Endodermal cell (in vitro differentiated cells): ENCODE results near the gene MACROD1. TPM values are rescaled to one million over a fixed set of nuclear protein-coding genes. Genes with fewer than 3 reads are reported as not detected.

Source experiments
- DNase-seq: peaks from one replicate; pipeline ENCODE4 v3.0.0-alpha.2; 2017
- H3K27ac ChIP-seq: 2 replicates; pipeline ENCODE4 v1.5.1; 2013; ENCODE audit warnings: mild to moderate bottlenecking, low read depth, low read length, moderate library complexity
- H3K27me3 ChIP-seq: 2 replicates; pipeline ENCODE4 v1.6.1; 2013; ENCODE audit warnings: mild to moderate bottlenecking, low read length, moderate library complexity; ENCODE audit not compliant: insufficient read depth, control insufficient read depth, poor library complexity, severe bottlenecking
- H3K36me3 ChIP-seq: 2 replicates; pipeline ENCODE4 v1.7.0; 2013; ENCODE audit warnings: mild to moderate bottlenecking, low read length, moderate library complexity; ENCODE audit not compliant: control insufficient read depth, insufficient read depth
- H3K4me1 ChIP-seq: one replicate; pipeline ENCODE4 v1.7.0; 2013; ENCODE audit warnings: low read length; ENCODE audit not compliant: control insufficient read depth, insufficient read depth
- H3K4me3 ChIP-seq: 2 replicates; pipeline ENCODE4 v1.5.1; 2013; ENCODE audit warnings: mild to moderate bottlenecking, low read length, moderate library complexity
- H3K9ac ChIP-seq: 2 replicates; pipeline ENCODE4 v1.6.1; 2013; ENCODE audit warnings: mild to moderate bottlenecking, low read length, moderate library complexity; ENCODE audit not compliant: poor library complexity, severe bottlenecking; ENCODE audit errors: extremely low read depth
- H3K9me3 ChIP-seq: 2 replicates; pipeline ENCODE4 v1.6.1; 2013; ENCODE audit warnings: mild to moderate bottlenecking, low read length, moderate library complexity; ENCODE audit not compliant: control insufficient read depth
- H3K27ac Mint-ChIP-seq: 2 replicates; pipeline ENCODE4 v1.8.0; 2020; ENCODE audit warnings: mixed read lengths
- H3K27me3 Mint-ChIP-seq: 2 replicates; pipeline ENCODE4 v1.8.0; 2021; ENCODE audit warnings: mild to moderate bottlenecking, mixed read lengths; ENCODE audit not compliant: insufficient read depth
- H3K36me3 Mint-ChIP-seq: 2 replicates; pipeline ENCODE4 v1.8.0; 2020; ENCODE audit warnings: low read depth, mixed read lengths
- H3K4me1 Mint-ChIP-seq: 2 replicates; pipeline ENCODE4 v1.8.0; 2020; ENCODE audit warnings: mixed read lengths
- H3K4me3 Mint-ChIP-seq: 2 replicates; pipeline ENCODE4 v1.8.0; 2020; ENCODE audit warnings: mild to moderate bottlenecking, moderate library complexity, mixed read lengths
- H3K9me3 Mint-ChIP-seq: 2 replicates; pipeline ENCODE4 v1.8.0; 2020; ENCODE audit warnings: mild to moderate bottlenecking, mixed read lengths
- WGBS, 2 experiments: methylation state at CpG; one replicate each; pipeline versions ENCODE4 v1.1.5 to v1.1.7; 2013; ENCODE audit warnings: missing lambda C conversion rate in 2 of 2, mixed read lengths in 1 of 2; ENCODE audit not compliant: insufficient coverage in 1 of 2, insufficient read length in 1 of 2; 5-methylcytosine and 5-hydroxymethylcytosine counted together
- total RNA-seq, 2 donors: library from RNA; stranded (reverse); fragmentation: NEBNext Ultra II Directional in 1 of 2; extraction: Animal tissue kit (Norgen Biotek cat#: 25700) in 1 of 2; gene quantifications; 2 replicates in 1 of 2; 3 replicates in 1 of 2; pipeline ENCODE4 v1.2.1, GENCODE V29; 2021
- TF ChIP-seq, protein P1 (sequence below): fragments of 200-600 bp; sonication (generic); conservative IDR thresholded peaks from 2 replicates; pipeline ENCODE4 v1.5.0; 2021; ENCODE audit warnings: antibody characterized with exemption, mild to moderate bottlenecking

The MACROD1 gene
- total RNA-seq, 2 donors from 2014 or later, result 23.0 to 41.9 TPM

DNA sequence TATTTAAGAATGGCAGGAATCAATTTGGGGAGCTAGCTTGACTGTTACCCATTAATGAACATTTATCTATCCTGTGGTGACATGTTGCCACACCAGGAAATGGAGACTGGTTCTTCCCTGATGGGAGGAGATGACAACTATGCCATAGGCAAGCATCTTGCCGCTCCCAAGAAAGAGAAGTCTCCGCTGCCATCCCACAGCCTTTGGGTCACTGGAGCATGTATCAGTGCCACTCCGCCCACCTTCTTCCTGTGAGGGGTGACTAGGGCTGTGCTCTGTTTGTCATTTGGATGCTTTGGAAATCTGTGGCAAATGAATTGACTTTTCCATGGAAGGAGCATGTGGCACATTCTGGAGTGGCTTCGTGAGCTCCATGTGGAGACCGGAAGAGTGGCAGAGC, 26.5 kb upstream of the MACROD1 start:
- peak overlapping the region; percentile 39 for H3K27ac Mint-ChIP-seq
- 95 to 97% methylated on average over 4 to 5 of the region's 5 CpGs for WGBS, 2 experiments

DNA sequence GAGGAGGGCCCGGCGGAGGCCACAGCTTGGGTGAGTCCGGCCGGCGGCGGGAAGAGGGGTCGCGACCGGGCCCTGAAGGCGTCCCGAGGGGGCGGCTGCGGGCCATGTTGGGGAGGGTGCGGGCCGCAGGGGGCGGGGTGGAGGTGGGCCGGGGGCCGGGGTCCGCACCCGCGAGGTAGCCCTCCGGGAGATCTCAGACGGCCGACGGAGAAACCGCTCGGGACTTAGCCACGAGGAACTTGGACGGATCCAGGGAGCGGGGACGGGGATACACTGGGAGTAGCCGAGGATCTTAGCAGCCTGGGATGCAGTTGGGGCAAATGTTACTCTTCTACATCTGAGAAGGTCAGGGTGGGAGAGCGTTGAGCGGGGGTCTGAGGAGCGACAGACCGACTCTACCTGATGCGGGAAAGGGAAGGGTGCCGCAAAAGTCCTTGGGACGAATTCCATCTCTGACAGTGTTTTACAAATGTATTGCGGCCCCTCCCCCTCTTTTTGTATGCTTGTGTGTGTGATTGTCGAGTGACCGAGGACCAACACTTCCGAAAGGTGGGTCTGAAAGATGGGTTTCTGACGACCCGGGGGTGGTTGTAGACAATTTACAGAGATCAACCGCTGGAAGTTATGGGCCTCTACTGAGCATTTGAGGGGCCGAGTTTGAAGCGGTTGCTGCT, 20.7 kb upstream of the MACROD1 start:
- H3K4me1 Mint-ChIP-seq, result peaks cover 6% of the 10 kb centered on the region
- peaks cover 19% of the 10 kb centered on the region for H3K36me3 Mint-ChIP-seq
- Histone ChIP-seq H3K4me3 (no peak overlapping the region), H3K4me1 (peaks cover 4% of the 10 kb centered on the region), H3K9ac (no peak overlapping the region), H3K36me3 (peaks cover 25% of the 10 kb centered on the region), H3K9me3 (no peaks in the 10 kb centered on the region), H3K27ac (peak overlapping the region; percentile 89), H3K27me3 (no peaks in the 10 kb centered on the region)
- H3K4me3 Mint-ChIP-seq, result no peak overlapping the region
- WGBS, 2 experiments, result 2 to 3% methylated on average over 22 to 48 of the region's 48 CpGs
- no peak for DNase-seq
- H3K27ac Mint-ChIP-seq, result no peak overlapping the region
- TF ChIP-seq, protein P1, sequence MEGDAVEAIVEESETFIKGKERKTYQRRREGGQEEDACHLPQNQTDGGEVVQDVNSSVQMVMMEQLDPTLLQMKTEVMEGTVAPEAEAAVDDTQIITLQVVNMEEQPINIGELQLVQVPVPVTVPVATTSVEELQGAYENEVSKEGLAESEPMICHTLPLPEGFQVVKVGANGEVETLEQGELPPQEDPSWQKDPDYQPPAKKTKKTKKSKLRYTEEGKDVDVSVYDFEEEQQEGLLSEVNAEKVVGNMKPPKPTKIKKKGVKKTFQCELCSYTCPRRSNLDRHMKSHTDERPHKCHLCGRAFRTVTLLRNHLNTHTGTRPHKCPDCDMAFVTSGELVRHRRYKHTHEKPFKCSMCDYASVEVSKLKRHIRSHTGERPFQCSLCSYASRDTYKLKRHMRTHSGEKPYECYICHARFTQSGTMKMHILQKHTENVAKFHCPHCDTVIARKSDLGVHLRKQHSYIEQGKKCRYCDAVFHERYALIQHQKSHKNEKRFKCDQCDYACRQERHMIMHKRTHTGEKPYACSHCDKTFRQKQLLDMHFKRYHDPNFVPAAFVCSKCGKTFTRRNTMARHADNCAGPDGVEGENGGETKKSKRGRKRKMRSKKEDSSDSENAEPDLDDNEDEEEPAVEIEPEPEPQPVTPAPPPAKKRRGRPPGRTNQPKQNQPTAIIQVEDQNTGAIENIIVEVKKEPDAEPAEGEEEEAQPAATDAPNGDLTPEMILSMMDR, result no peak
- no peaks in the 10 kb centered on the region for H3K9me3 Mint-ChIP-seq
- H3K27me3 Mint-ChIP-seq, result no peaks in the 10 kb centered on the region

More for the DNA sequence above, 26.5 kb upstream of the MACROD1 start:
- Histone ChIP-seq H3K27ac (no peak overlapping the region), H3K4me3 (no peak overlapping the region), H3K9me3 (no peaks in the 10 kb centered on the region), H3K27me3 (no peaks in the 10 kb centered on the region), H3K9ac (no peak overlapping the region), H3K4me1 (no peaks in the 10 kb centered on the region), H3K36me3 (peaks cover 79% of the 10 kb centered on the region)
- H3K4me1 Mint-ChIP-seq, result no peaks in the 10 kb centered on the region
- H3K36me3 Mint-ChIP-seq, result peaks cover 71% of the 10 kb centered on the region
- no peaks in the 10 kb centered on the region for H3K27me3 Mint-ChIP-seq
- TF ChIP-seq, protein P1, result no peak
- H3K9me3 Mint-ChIP-seq, result no peaks in the 10 kb centered on the region
- no peak overlapping the region for H3K4me3 Mint-ChIP-seq
- no peak for DNase-seq

- peaks cover 6% of the 10 kb centered on the region for H3K4me1 ChIP-seq
- H3K27me3 Mint-ChIP-seq, result no peaks in the 10 kb centered on the region
- peak within 1 kb of the TSS; percentile 99 for H3K27ac Mint-ChIP-seq
- TF ChIP-seq, protein P1, result peak; percentile 52
- H3K9ac ChIP-seq, result peak within 1 kb of the TSS; percentile 81
- no peak within 1 kb of the TSS for H3K4me3 Mint-ChIP-seq
- H3K36me3 Mint-ChIP-seq, result peaks cover 16% of the 10 kb centered on the region
- H3K9me3 Mint-ChIP-seq, result no peaks in the 10 kb centered on the region
- peak within 1 kb of the TSS; percentile 92 for H3K4me3 ChIP-seq
- no peaks in the 10 kb centered on the region for H3K27me3 ChIP-seq
- DNase-seq, result peak; percentile 100
- H3K9me3 ChIP-seq, result no peaks in the 10 kb centered on the region
- H3K27ac ChIP-seq, result peak within 1 kb of the TSS; percentile 92
- H3K4me1 Mint-ChIP-seq, result peaks cover 10% of the 10 kb centered on the region
- 0 to 1% methylated on average over 30 to 74 of the region's 74 CpGs for WGBS, 2 experiments
- H3K36me3 ChIP-seq, result peaks cover 23% of the 10 kb centered on the region
Measured at GRCh38 chr11:64185693-64186491, 20.0 kb upstream of the MACROD1 start, which contains the start of gene STIP1. STIP1 (plus strand) TSS chr11:64186171; CDS start chr11:64186262, 91 bp downstream.
